Measurements from ENCODE around the gene PER1. TPM values are rescaled to one million over a fixed set of nuclear protein-coding genes. Genes with fewer than 3 reads are reported as not detected.
A peak's percentile ranks its signal among the peaks of the same experiment; 100 is the strongest.

PER1 gene
- total and polyA plus RNA-seq, 9 of the 15 experiments (the other 6 are each of a cell fraction or from before 2014, with no cell fraction given), result 0.13 to 26.0 (median 3.4) TPM

GRCh38 chr17:8162233-8162996, 10.2 kb upstream of the PER1 start, which contains the start of gene VAMP2 (continued):
- peak; percentile 20; the same call in 1 of the 2 replicates for TF ChIP-seq PKNOX1 (IDR thresholded peaks at IDR 0.05)
- TF ChIP-seq ZNF592 (IDR thresholded peaks at IDR 0.05), result peak; percentile 64

All from K562 (cell line).